Middle frontal gyrus (tissue), 1 donor: Measurements from ENCODE around the gene ERF.

Source experiments
- DNase-seq: peaks from one replicate; pipeline ENCODE4 v3.0.0-alpha.2; 2015; ENCODE audit warnings: low spot score; ENCODE audit errors: extremely low spot score

The ERF gene

DNA sequence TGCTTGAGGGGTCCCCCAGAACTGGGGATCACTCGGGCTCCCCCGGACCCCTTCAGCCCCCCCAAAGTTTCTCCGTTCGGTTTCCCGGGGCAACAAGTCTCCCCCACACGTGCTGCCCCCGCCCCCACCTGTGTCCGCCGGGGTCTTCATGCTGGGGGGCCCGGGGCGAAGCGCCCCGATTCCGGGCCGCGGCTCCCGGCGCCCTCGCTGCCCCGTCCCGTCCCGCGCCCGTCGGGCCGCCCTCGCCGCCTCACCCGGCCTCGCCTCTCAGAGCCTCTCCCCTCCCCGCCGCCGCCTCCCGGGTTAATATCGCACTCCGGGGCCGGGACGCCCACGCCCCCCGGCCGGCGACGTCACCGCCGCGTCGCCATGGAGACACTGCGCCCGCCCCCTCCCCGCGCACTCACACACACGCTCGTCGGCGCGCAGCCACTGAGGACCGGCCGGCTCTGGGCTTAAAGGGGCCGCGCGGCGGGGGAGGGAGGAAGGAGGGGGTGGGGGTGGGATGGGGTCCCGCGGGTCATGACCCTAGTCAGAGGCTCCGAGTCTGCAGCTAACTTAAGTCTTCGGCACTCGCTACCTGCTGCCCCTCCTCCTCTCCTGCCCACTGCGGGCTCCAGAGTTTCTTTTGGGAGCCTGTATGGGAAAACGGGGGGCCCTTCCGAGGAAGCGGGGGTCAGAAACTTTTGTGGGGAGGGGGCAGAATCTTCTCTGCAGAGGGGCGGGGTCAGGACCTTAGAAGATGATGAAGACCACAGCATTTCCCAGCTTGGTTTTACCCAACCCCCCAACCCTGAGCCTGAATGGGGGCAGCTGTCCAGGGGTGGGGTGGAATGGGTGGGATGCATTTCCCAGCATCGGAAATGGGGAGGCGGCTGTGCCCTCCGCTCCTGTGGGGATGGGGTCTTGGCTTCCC, at the start of gene ERF:
TSS of gene ERF (minus strand) at position 279 of the 916 bp plus-strand sequence. CDS start at position 150, 129 bp downstream.
- peak; percentile 89 for DNase-seq

- no peak for DNase-seq
Observed at GRCh38 chr19:42303876-42304275, 48.9 kb upstream of the ERF start.

DNA sequence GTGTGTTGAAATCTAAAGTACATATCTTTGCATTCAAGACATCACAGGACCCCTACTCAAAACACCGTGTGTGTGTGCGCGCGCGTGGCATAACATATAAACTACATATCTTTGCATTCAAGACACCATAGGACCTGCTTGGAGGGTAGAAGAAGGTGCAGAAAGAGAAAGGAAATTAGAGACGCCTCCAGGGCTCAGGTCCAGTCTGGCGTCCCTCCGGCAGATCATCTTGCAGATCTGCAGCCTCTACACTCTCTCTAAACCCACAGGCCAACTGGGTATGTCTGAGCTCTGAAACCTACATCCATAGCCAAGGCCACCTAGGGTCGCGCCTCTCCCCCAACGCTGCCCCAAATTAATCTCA, 48.2 kb upstream of the ERF start:
- DNase-seq = no peak

DNA sequence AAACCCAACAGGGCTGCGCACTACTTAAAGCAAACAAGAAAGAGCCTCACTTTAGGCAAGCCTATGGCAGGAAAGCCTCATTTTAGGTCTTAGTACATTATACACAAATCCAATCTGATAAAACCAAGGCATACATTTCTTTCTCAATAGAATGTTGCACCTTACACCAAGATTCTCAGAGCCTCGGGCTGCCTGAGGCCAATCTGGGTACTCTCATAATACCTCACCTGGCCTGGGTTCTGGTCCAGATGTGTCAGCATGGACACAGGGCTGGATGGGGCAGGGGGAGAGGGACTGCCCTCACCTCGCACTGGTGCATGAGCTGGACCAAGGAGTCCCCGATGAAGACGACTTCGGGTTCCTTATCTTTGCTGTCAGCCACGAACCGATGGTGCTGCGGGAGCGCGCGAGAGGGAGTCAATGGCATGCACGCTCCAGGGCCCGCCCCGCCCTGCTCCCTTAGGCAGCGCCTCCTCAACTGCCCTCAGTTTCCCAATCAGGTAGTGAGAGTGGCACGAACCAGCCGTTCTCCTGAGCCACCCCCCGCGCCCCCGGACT, 46.8 kb upstream of the ERF start, which contains the start of gene PRR19:
TSS of gene PRR19 (plus strand) at position 487 of the 558 bp plus-strand sequence. CDS start 7,453 bp downstream, outside the sequence.
- no peak for DNase-seq

GRCh38 chr19:42297039-42297438, 42.1 kb upstream of the ERF start:
- DNase-seq = no peak

GRCh38 chr19:42295831-42296525, 41.0 kb upstream of the ERF start:
- no peak for DNase-seq

DNA sequence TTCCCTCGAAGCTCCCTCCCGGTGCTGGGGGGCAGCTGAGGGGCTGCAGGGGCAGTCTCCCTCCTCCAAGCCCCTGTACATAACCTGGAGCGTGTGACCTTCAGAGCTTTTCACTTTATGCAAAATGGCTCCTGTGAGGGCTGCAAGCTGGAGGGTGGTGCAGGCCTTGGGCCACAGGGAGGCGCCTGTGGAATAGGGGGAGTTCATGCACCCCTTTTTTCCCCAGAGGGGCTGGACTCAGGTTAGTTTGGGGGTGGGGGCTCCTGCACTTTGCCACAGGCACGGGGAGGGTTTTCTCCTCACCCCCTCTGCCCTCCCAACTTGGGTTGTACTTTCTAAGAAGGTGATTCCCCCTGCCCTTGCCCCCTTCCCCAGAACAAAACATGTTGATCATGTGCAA, 40.4 kb upstream of the ERF start:
- no peak for DNase-seq

GRCh38 chr19:42294471-42295137, 39.7 kb upstream of the ERF start:
- DNase-seq = no peak

- DNase-seq = no peak
Observed at GRCh38 chr19:42293948-42294347, 39.0 kb upstream of the ERF start.

DNA sequence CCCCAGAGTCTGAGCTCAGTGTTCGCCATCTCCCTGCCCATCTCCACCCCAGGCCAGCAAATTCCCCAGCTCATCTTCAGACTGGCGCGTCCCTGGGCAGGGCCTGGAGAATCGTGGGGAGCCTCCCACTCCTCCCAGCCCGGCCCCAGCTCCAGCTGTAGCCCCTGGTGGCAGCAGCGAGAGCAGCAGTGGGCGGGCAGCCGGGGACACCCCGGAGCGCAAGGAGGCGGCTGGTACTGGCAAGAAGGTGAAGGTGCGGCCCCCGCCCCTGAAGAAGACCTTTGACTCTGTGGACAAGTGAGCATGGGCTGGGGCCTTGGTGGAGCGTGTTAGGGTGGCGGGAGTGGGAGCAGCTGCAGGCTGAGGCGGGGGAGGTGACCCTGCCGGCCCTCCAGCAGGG, 38.6 kb upstream of the ERF start:
- DNase-seq = no peak

DNA sequence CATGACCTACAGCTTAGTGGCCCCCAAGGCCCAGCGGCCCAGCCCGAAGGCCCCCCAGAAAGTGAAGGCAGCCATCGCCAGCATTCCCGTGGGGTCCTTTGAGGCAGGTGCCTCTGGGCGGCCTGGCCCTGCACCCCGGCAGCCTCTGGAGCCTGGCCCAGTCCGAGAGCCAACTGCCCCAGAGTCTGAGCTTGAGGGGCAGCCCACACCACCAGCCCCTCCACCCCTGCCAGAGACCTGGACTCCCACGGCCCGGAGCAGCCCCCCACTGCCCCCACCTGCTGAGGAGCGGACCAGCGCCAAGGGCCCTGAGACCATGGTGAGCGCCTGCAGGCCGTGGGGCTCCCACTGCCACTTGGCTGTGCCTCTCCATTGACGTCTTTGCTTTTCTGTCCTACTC, 38.0 kb upstream of the ERF start:
- no peak for DNase-seq

GRCh38 chr19:42292042-42292960, 37.4 kb upstream of the ERF start:
- no peak for DNase-seq

GRCh38 chr19:42291435-42291810, 36.5 kb upstream of the ERF start:
- DNase-seq = no peak

- no peak for DNase-seq
Observed at GRCh38 chr19:42290523-42291434, 35.9 kb upstream of the ERF start.

- no peak for DNase-seq
Observed at GRCh38 chr19:42290136-42290522, 35.2 kb upstream of the ERF start.

DNA sequence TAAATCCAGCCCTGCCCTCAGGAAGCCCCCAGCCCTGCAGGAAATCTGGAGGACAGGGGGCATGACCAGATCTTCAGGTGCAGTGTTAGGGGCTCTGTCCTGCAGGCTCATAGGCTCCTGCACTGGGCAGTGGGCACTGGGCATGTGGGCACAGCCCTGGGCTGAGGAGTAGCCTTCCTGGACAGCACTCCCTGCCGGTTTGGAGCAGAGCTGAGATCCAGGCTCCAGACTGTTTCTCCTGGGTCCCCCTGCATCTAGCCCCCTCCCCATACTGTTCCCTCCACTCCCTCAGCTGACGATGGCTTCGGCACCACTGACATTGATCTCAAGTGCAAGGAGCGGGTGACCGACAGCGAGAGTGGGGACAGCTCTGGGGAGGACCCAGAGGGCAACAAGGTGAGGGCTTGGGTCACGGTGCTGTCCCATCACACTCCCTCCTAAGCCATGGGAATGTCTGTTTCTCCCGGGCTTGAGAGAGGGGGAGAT, 34.7 kb upstream of the ERF start:
- no peak for DNase-seq

DNA sequence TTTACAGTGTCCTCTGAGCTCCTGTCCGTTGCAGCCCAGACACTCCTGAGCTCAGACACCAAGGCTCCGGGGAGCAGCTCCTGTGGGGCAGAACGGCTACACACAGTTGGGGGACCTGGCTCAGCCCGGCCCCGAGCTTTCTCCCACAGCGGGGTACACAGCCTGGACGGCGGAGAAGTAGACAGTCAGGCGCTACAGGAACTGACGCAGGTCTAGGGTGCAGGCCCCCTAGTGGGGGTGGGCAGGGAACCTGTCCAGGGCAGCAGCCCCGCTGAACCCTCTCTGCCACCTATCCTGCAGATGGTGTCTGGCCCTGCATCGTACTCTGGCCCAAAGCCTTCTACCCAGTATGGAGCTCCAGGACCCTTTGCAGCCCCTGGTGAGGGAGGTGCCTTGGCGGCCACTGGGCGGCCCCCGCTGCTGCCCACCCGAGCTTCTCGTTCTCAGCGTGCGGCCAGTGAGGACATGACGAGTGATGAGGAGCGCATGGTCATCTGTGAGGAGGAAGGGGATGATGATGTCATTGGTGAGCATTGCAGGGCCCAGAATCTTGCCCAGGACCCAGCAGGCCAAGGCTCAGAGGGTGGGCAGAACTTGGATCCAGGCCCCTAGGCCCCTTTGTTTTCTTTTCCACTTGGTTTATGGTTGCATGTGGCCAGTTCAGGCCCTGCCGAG, 34.1 kb upstream of the ERF start:
- no peak for DNase-seq

- no peak for DNase-seq
Observed at GRCh38 chr19:42288387-42288786, 33.5 kb upstream of the ERF start.

DNA sequence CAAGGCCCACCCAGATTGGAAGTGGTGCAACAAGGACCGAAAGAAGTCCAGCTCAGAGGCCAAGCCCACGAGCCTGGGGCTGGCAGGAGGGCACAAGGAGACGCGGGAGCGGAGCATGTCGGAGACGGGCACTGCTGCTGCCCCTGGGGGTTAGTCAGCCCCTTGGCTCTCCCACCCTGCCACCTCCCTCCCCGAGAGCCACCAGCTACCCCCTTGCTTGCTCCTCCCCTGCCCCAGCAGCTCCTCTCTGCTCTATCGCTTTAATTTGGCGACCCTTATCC, 32.8 kb upstream of the ERF start:
- DNase-seq = no peak
